Retinal pigment epithelial cell (primary cell): ENCODE data around the gene WSCD1.

Source experiments
- DNase-seq: peaks from one replicate; pipeline ENCODE4 v3.0.0-alpha.2; 2010; ENCODE audit warnings: low read depth
- H3K4me3 ChIP-seq: 2 replicates; pipeline ENCODE4 v1.5.1; 2011; ENCODE audit warnings: mild to moderate bottlenecking, low read length, control low read depth, moderate library complexity
- CTCF ChIP-seq: conservative IDR thresholded peaks from 2 replicates; pipeline ENCODE4 v1.5.1; 2011; ENCODE audit warnings: low read depth, low read length, control low read depth, inconsistent platforms

Gene WSCD1

GRCh38 chr17:6098050-6098822, 28.1 kb downstream of the WSCD1 start:
- H3K4me3 ChIP-seq = no peak overlapping the region
- DNase-seq = no peak
- no peak for TF ChIP-seq CTCF

- no peak for DNase-seq
- no peak overlapping the region for H3K4me3 ChIP-seq
- TF ChIP-seq CTCF = no peak
These were observed 28.6 kb downstream of the WSCD1 start for GRCh38 chr17:6098823-6099180.

GRCh38 chr17:6099492-6099891, 29.3 kb downstream of the WSCD1 start:
- TF ChIP-seq CTCF = no peak
- DNase-seq = no peak
- H3K4me3 ChIP-seq = no peak overlapping the region

GRCh38 chr17:6100146-6100545, 30.0 kb downstream of the WSCD1 start:
- no peak overlapping the region for H3K4me3 ChIP-seq
- no peak for DNase-seq
- TF ChIP-seq CTCF = no peak

- no peak for TF ChIP-seq CTCF
- no peak for DNase-seq
- H3K4me3 ChIP-seq = no peak overlapping the region
These were observed 30.8 kb downstream of the WSCD1 start for GRCh38 chr17:6100891-6101500.

- DNase-seq = no peak
- no peak for TF ChIP-seq CTCF
- H3K4me3 ChIP-seq = no peak overlapping the region
These were observed 31.5 kb downstream of the WSCD1 start for GRCh38 chr17:6101706-6102105.

GRCh38 chr17:6102615-6103014, 32.4 kb downstream of the WSCD1 start:
- no peak overlapping the region for H3K4me3 ChIP-seq
- no peak for DNase-seq
- no peak for TF ChIP-seq CTCF
